H9 (cell line): ENCODE measurements around the gene RILPL2. TPM values are rescaled to one million over a fixed set of nuclear protein-coding genes. Genes with fewer than 3 reads are reported as not detected.

Experiments used
- DNase-seq: peaks from one replicate; pipeline ENCODE4 v3.0.0-alpha.2; 2017
- H2AFZ ChIP-seq: one replicate; pipeline ENCODE4 v1.6.1; 2013; ENCODE audit warnings: mild to moderate bottlenecking, low read length, control low read depth, moderate library complexity
- H2AK5ac ChIP-seq: 2 replicates; pipeline ENCODE4 v1.6.1; 2013; ENCODE audit warnings: low read length, control low read depth, mixed read lengths; ENCODE audit not compliant: insufficient read length
- H2BK120ac ChIP-seq: one replicate; pipeline ENCODE4 v1.6.1; 2013; ENCODE audit warnings: low read depth, mild to moderate bottlenecking, low read length, control low read depth, inconsistent platforms; ENCODE audit not compliant: poor library complexity, severe bottlenecking
- H2BK12ac ChIP-seq: 2 replicates; pipeline ENCODE4 v1.6.1; 2013; ENCODE audit warnings: low read length, control low read depth, mixed read lengths, low read depth; ENCODE audit not compliant: insufficient read length
- H2BK15ac ChIP-seq: 2 replicates; pipeline ENCODE4 v1.6.1; 2013; ENCODE audit warnings: low read depth, low read length, control low read depth
- H2BK20ac ChIP-seq: one replicate; pipeline ENCODE4 v1.6.1; 2013; ENCODE audit warnings: low read depth, mild to moderate bottlenecking, low read length, control low read depth, inconsistent platforms; ENCODE audit not compliant: poor library complexity, severe bottlenecking
- H2BK5ac ChIP-seq: 2 replicates; pipeline ENCODE4 v1.6.1; 2013; ENCODE audit warnings: low read length, control low read depth, mixed read lengths; ENCODE audit not compliant: insufficient read length
- H3K14ac ChIP-seq: 2 replicates; pipeline ENCODE4 v1.6.1; 2013; ENCODE audit warnings: low read length, control low read depth; ENCODE audit not compliant: insufficient read depth
- H3K18ac ChIP-seq: 2 replicates; pipeline ENCODE4 v1.6.1; 2013; ENCODE audit warnings: low read depth, mild to moderate bottlenecking, mixed read lengths, low read length, control low read depth; ENCODE audit not compliant: insufficient read length
- H3K23ac ChIP-seq: 2 replicates; pipeline ENCODE4 v1.6.1; 2013; ENCODE audit warnings: low read length, control low read depth, mixed read lengths, low read depth; ENCODE audit not compliant: insufficient read length
- H3K23me2 ChIP-seq: 2 replicates; pipeline ENCODE4 v1.6.1; 2013; ENCODE audit warnings: low read depth, mild to moderate bottlenecking, mixed read lengths, low read length, control low read depth; ENCODE audit not compliant: insufficient read length, poor library complexity, severe bottlenecking
- H3K27ac ChIP-seq: 2 replicates; pipeline ENCODE4 v1.5.1; 2013; ENCODE audit warnings: low read length, control low read depth, mixed read lengths, low read depth; ENCODE audit not compliant: insufficient read length
- H3K27me3 ChIP-seq: 2 replicates; pipeline ENCODE4 v1.6.1; 2013; ENCODE audit warnings: low read length, control low read depth, inconsistent platforms; ENCODE audit not compliant: insufficient read depth
- H3K4ac ChIP-seq: 2 replicates; pipeline ENCODE4 v1.6.1; 2013; ENCODE audit warnings: low read depth, mild to moderate bottlenecking, control low read depth, inconsistent platforms, low read length, moderate library complexity
- H3K4me1 ChIP-seq: 2 replicates; pipeline ENCODE4 v1.6.1; 2013; ENCODE audit warnings: low read length, control low read depth, inconsistent platforms; ENCODE audit not compliant: insufficient read depth
- H3K4me2 ChIP-seq: 2 replicates; pipeline ENCODE4 v1.6.1; 2013; ENCODE audit warnings: low read length, control low read depth, mixed read lengths; ENCODE audit not compliant: insufficient read length, insufficient read depth
- H3K56ac ChIP-seq: 2 replicates; pipeline ENCODE4 v1.6.1; 2013; ENCODE audit warnings: low read depth, mild to moderate bottlenecking, mixed read lengths, low read length, control low read depth; ENCODE audit not compliant: insufficient read length
- H3K79me1 ChIP-seq: 2 replicates; pipeline ENCODE4 v1.6.1; 2013; ENCODE audit warnings: low read depth, mild to moderate bottlenecking, moderate library complexity, low read length, control low read depth, inconsistent platforms; ENCODE audit not compliant: insufficient read depth, poor library complexity, severe bottlenecking
- H3K79me2 ChIP-seq: 2 replicates; pipeline ENCODE4 v1.6.1; 2013; ENCODE audit warnings: low read length, control low read depth, inconsistent platforms; ENCODE audit not compliant: insufficient read depth
- H3K9ac ChIP-seq: 2 replicates; pipeline ENCODE4 v1.6.1; 2013; ENCODE audit warnings: low read length, control low read depth, mixed read lengths; ENCODE audit not compliant: insufficient read length; ENCODE audit errors: extremely low read depth
- H3K9me3 ChIP-seq: one replicate; pipeline ENCODE4 v1.6.1; 2013; ENCODE audit warnings: low read depth, low read length, inconsistent platforms; ENCODE audit not compliant: control insufficient read depth
- H3T11ph ChIP-seq: one replicate; pipeline ENCODE4 v1.6.1; 2013; ENCODE audit warnings: mild to moderate bottlenecking, low read length, control low read depth, inconsistent platforms
- H4K20me1 ChIP-seq: one replicate; pipeline ENCODE4 v1.6.1; 2013; ENCODE audit not compliant: control insufficient read depth, insufficient read length, insufficient read depth
- H4K5ac ChIP-seq: 2 replicates; pipeline ENCODE4 v1.6.1; 2013; ENCODE audit warnings: low read depth, mild to moderate bottlenecking, mixed read lengths, low read length, control low read depth; ENCODE audit not compliant: insufficient read length
- H4K8ac ChIP-seq: replicated peaks from 2 replicates; pipeline ENCODE4 v1.6.1; 2013; ENCODE audit warnings: low read length, control low read depth, mixed read lengths, low read depth; ENCODE audit not compliant: insufficient read length
- H4K91ac ChIP-seq: 2 replicates; pipeline ENCODE4 v1.6.1; 2013; ENCODE audit warnings: low read depth, mild to moderate bottlenecking, moderate library complexity, mixed read lengths, low read length, control low read depth; ENCODE audit not compliant: insufficient read length
- H3K27ac Mint-ChIP-seq, 3 experiments: 2 replicates in 2 of 3; 3 replicates in 1 of 3; pipeline ENCODE4 v1.8.0; 2020 to 2021; ENCODE audit warnings: mixed read lengths in 3 of 3, mild to moderate bottlenecking in 1 of 3, moderate library complexity in 1 of 3
- H3K27me3 Mint-ChIP-seq: 2 replicates; pipeline ENCODE4 v1.8.0; 2021; ENCODE audit warnings: low read depth, mild to moderate bottlenecking, moderate library complexity, mixed read lengths
- H3K36me3 Mint-ChIP-seq, 3 experiments: 2 replicates in 2 of 3; 3 replicates in 1 of 3; pipeline ENCODE4 v1.8.0; 2020 to 2021; ENCODE audit warnings: low read depth in 3 of 3, mixed read lengths in 3 of 3; ENCODE audit not compliant: insufficient read depth in 1 of 3
- H3K4me1 Mint-ChIP-seq, 2 experiments: 2 replicates each; pipeline ENCODE4 v1.8.0; 2020; ENCODE audit warnings: mixed read lengths in 2 of 2
- H3K4me3 Mint-ChIP-seq, 2 experiments: 2 replicates in 1 of 2; 3 replicates in 1 of 2; pipeline ENCODE4 v1.8.0; 2020 to 2021; ENCODE audit warnings: mild to moderate bottlenecking in 2 of 2, mixed read lengths in 2 of 2, moderate library complexity in 1 of 2
- H3K9me3 Mint-ChIP-seq, 2 experiments: 2 replicates in 1 of 2; 3 replicates in 1 of 2; pipeline ENCODE4 v1.8.0; 2020; ENCODE audit warnings: mild to moderate bottlenecking in 2 of 2, mixed read lengths in 2 of 2, moderate library complexity in 1 of 2
- CTCF ChIP-seq: fragments of 200-600 bp; sonication (generic); conservative IDR thresholded peaks from 3 replicates; pipeline ENCODE4 v1.8.0; 2021; ENCODE audit warnings: antibody characterized with exemption, mild to moderate bottlenecking
- WGBS: extraction: QIAGEN DNeasy Blood & Tissue Kit; methylation state at CpG from one replicate; pipeline ENCODE4 v1.1.7; 2013; ENCODE audit warnings: missing lambda C conversion rate, low lambda C conversion rate, mixed read lengths; ENCODE audit not compliant: insufficient read length; ENCODE audit errors: extremely low coverage; 5-methylcytosine and 5-hydroxymethylcytosine counted together
- total RNA-seq: library from RNA; stranded (reverse); gene quantifications from 2 replicates; pipeline ENCODE4 v1.2.1, GENCODE V29; 2021

RILPL2 gene
- total RNA-seq, 1 experiment from 2014 or later: 1.4 TPM

DNA sequence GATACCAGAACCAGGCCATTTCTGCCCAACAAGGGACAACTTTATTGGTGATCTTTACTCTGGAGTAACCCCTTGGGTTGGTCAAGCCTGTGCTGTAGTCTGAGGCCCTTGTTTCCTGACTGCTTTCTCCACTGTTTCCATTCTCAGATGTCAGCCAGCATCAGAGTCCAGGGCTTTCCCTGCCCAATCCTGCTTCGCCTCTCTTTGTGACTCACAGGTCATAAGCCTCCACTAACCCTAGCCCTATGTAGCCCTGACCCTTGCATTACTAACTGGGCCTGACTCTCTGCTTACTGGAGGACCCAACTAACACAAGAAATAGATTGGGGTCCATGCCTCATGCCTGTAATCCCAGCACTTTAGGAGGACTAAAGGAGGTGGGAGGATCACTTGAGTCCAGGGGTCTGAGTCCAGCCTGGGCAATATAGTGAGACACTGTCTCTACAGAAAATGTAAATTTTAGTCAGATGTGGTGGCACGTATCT is 12.8 kb upstream of the RILPL2 start:
- Histone ChIP-seq H3K27me3 (no peaks in the 10 kb centered on the region), H3K9me3 (no peaks in the 10 kb centered on the region), H2BK20ac (no peak overlapping the region), H3K23ac (no peak overlapping the region), H3K14ac (no peak overlapping the region), H3T11ph (no peak overlapping the region), H3K4me1 (no peaks in the 10 kb centered on the region), H3K18ac (no peak overlapping the region), H3K27ac (no peak overlapping the region), H2AK5ac (no peak overlapping the region), H2BK12ac (no peak overlapping the region), H2BK15ac (no peak overlapping the region), H2AFZ (no peak overlapping the region), H3K79me2 (no peaks in the 10 kb centered on the region), H4K20me1 (no peaks in the 10 kb centered on the region), H4K8ac (no peak overlapping the region), H3K23me2 (no peaks in the 10 kb centered on the region), H4K5ac (no peak overlapping the region), H4K91ac (no peak overlapping the region), H3K79me1 (no peaks in the 10 kb centered on the region), H3K4me2 (no peak overlapping the region), H3K4ac (no peak overlapping the region), H3K9ac (no peak overlapping the region), H2BK5ac (no peak overlapping the region), H2BK120ac (no peak overlapping the region), H3K56ac (no peak overlapping the region)
- H3K27ac Mint-ChIP-seq: no peak overlapping the region
- WGBS: no CpG with 5 or more reads among the region's 2 CpGs
- peaks cover 8% of the 10 kb centered on the region for H3K27me3 Mint-ChIP-seq
- no peaks in the 10 kb centered on the region for H3K36me3 Mint-ChIP-seq
- TF ChIP-seq CTCF: no peak
- no peak overlapping the region for H3K4me3 Mint-ChIP-seq
- no peaks in the 10 kb centered on the region; a peak in 1 of 5 replicates for H3K9me3 Mint-ChIP-seq
- peaks cover 6 to 10% of the 10 kb centered on the region in 2 experiments for H3K4me1 Mint-ChIP-seq
- no peak for DNase-seq
